Type B pancreatic cell (in vitro differentiated cells): ENCODE results near the gene LTB4R. TPM values are rescaled to one million over a fixed set of nuclear protein-coding genes. Genes with fewer than 3 reads are reported as not detected.
"Not testable (repeated sequence)": the region's sequence is repeated elsewhere in the genome, so short reads cannot be mapped to it uniquely, and the experiment has no call there.

Experiments used
- DNase-seq: peaks from one replicate; pipeline ENCODE4 v3.0.0; 2021; ENCODE audit warnings: mixed read lengths; ENCODE audit not compliant: unreplicated experiment; ENCODE audit errors: extremely low spot score
- H3K27ac Mint-ChIP-seq: 2 replicates; pipeline ENCODE4 v1.8.0; 2021; ENCODE audit warnings: mild to moderate bottlenecking, mixed read lengths
- H3K27me3 Mint-ChIP-seq: 2 replicates; pipeline ENCODE4 v1.8.0; 2021; ENCODE audit warnings: mixed read lengths
- H3K36me3 Mint-ChIP-seq: 2 replicates; pipeline ENCODE4 v1.8.0; 2021; ENCODE audit warnings: mixed read lengths
- H3K4me1 Mint-ChIP-seq: one replicate; pipeline ENCODE4 v1.8.0; 2021; ENCODE audit warnings: mixed read lengths; ENCODE audit not compliant: unreplicated experiment
- H3K4me3 Mint-ChIP-seq: 2 replicates; pipeline ENCODE4 v1.8.0; 2021; ENCODE audit warnings: mild to moderate bottlenecking, mixed read lengths
- H3K9me3 Mint-ChIP-seq: 2 replicates; pipeline ENCODE4 v1.8.0; 2021; ENCODE audit warnings: mixed read lengths
- CTCF ChIP-seq: fragments of 200-600 bp; sonication (generic); conservative IDR thresholded peaks from 2 replicates; pipeline ENCODE4 v1.5.0; 2021; ENCODE audit warnings: antibody characterized with exemption, mild to moderate bottlenecking
- total RNA-seq: library from RNA; stranded (reverse); gene quantifications from 2 replicates; pipeline ENCODE4 v1.2.1, GENCODE V29; 2021; ENCODE audit warnings: low replicate concordance

Gene LTB4R
- total RNA-seq, 1 donor from 2014 or later = 8.8 TPM

- no peak overlapping the region for H3K27ac Mint-ChIP-seq
- no peak for TF ChIP-seq CTCF
- H3K4me1 Mint-ChIP-seq = peaks cover 6% of the 10 kb centered on the region
- no peak for DNase-seq
- H3K27me3 Mint-ChIP-seq = peaks cover 83% of the 10 kb centered on the region
- no peaks in the 10 kb centered on the region for H3K36me3 Mint-ChIP-seq
- H3K9me3 Mint-ChIP-seq = no peaks in the 10 kb centered on the region
- H3K4me3 Mint-ChIP-seq = no peak overlapping the region
Observed at GRCh38 chr14:24349742-24350141, 38.4 kb downstream of the LTB4R start.

GRCh38 chr14:24351517-24351916 is 40.2 kb downstream of the LTB4R start:
- Mint-ChIP-seq H3K27me3 (peaks cover 69% of the 10 kb centered on the region), H3K27ac (no peak overlapping the region), H3K36me3 (no peaks in the 10 kb centered on the region), H3K4me3 (no peak overlapping the region), H3K4me1 (peaks cover 6% of the 10 kb centered on the region), H3K9me3 (no peaks in the 10 kb centered on the region)
- TF ChIP-seq CTCF = no peak
- no peak for DNase-seq

- Mint-ChIP-seq H3K36me3 (no peaks in the 10 kb centered on the region), H3K9me3 (no peaks in the 10 kb centered on the region), H3K27ac (no peak overlapping the region), H3K27me3 (peaks cover 62% of the 10 kb centered on the region), H3K4me3 (no peak overlapping the region), H3K4me1 (peaks cover 6% of the 10 kb centered on the region)
- TF ChIP-seq CTCF = no peak
- no peak for DNase-seq
Observed at GRCh38 chr14:24353559-24354481, 42.5 kb downstream of the LTB4R start.

GRCh38 chr14:24354482-24354825 is 43.2 kb downstream of the LTB4R start:
- not testable (repeated sequence) for H3K9me3 Mint-ChIP-seq, H3K27ac Mint-ChIP-seq, H3K36me3 Mint-ChIP-seq, H3K4me1 Mint-ChIP-seq, DNase-seq, H3K4me3 Mint-ChIP-seq
- H3K27me3 Mint-ChIP-seq = peaks cover 56% of the 10 kb centered on the region

- no peak for TF ChIP-seq CTCF
- DNase-seq = no peak
- Mint-ChIP-seq H3K27me3 (peaks cover 54% of the 10 kb centered on the region), H3K4me3 (no peak overlapping the region), H3K4me1 (peaks cover 6% of the 10 kb centered on the region), H3K36me3 (no peaks in the 10 kb centered on the region), H3K9me3 (no peaks in the 10 kb centered on the region), H3K27ac (no peak overlapping the region)
Observed at GRCh38 chr14:24355009-24355408, 43.7 kb downstream of the LTB4R start.

- Mint-ChIP-seq H3K4me1 (peaks cover 6% of the 10 kb centered on the region), H3K27me3 (peaks cover 45% of the 10 kb centered on the region), H3K36me3 (no peaks in the 10 kb centered on the region), H3K9me3 (no peaks in the 10 kb centered on the region), H3K4me3 (no peak overlapping the region), H3K27ac (no peak overlapping the region)
- no peak for TF ChIP-seq CTCF
- DNase-seq = no peak
Observed at GRCh38 chr14:24356208-24356607, 44.9 kb downstream of the LTB4R start.
